Endodermal cell (in vitro differentiated cells): ENCODE data around the gene ABCD1. TPM values are rescaled to one million over a fixed set of nuclear protein-coding genes. Genes with fewer than 3 reads are reported as not detected.
A peak's percentile ranks its signal among the peaks of the same experiment; 100 is the strongest.

Source experiments
- DNase-seq: peaks from one replicate; pipeline ENCODE4 v3.0.0-alpha.2; 2017
- H3K27ac ChIP-seq: 2 replicates; pipeline ENCODE4 v1.5.1; 2013; ENCODE audit warnings: mild to moderate bottlenecking, low read depth, low read length, moderate library complexity
- H3K27me3 ChIP-seq: 2 replicates; pipeline ENCODE4 v1.6.1; 2013; ENCODE audit warnings: mild to moderate bottlenecking, low read length, moderate library complexity; ENCODE audit not compliant: insufficient read depth, control insufficient read depth, poor library complexity, severe bottlenecking
- H3K36me3 ChIP-seq: 2 replicates; pipeline ENCODE4 v1.7.0; 2013; ENCODE audit warnings: mild to moderate bottlenecking, low read length, moderate library complexity; ENCODE audit not compliant: control insufficient read depth, insufficient read depth
- H3K4me1 ChIP-seq: one replicate; pipeline ENCODE4 v1.7.0; 2013; ENCODE audit warnings: low read length; ENCODE audit not compliant: control insufficient read depth, insufficient read depth
- H3K4me3 ChIP-seq: 2 replicates; pipeline ENCODE4 v1.5.1; 2013; ENCODE audit warnings: mild to moderate bottlenecking, low read length, moderate library complexity
- H3K9ac ChIP-seq: 2 replicates; pipeline ENCODE4 v1.6.1; 2013; ENCODE audit warnings: mild to moderate bottlenecking, low read length, moderate library complexity; ENCODE audit not compliant: poor library complexity, severe bottlenecking; ENCODE audit errors: extremely low read depth
- H3K9me3 ChIP-seq: 2 replicates; pipeline ENCODE4 v1.6.1; 2013; ENCODE audit warnings: mild to moderate bottlenecking, low read length, moderate library complexity; ENCODE audit not compliant: control insufficient read depth
- H3K27ac Mint-ChIP-seq: 2 replicates; pipeline ENCODE4 v1.8.0; 2020; ENCODE audit warnings: mixed read lengths
- H3K27me3 Mint-ChIP-seq: 2 replicates; pipeline ENCODE4 v1.8.0; 2021; ENCODE audit warnings: mild to moderate bottlenecking, mixed read lengths; ENCODE audit not compliant: insufficient read depth
- H3K36me3 Mint-ChIP-seq: 2 replicates; pipeline ENCODE4 v1.8.0; 2020; ENCODE audit warnings: low read depth, mixed read lengths
- H3K4me1 Mint-ChIP-seq: 2 replicates; pipeline ENCODE4 v1.8.0; 2020; ENCODE audit warnings: mixed read lengths
- H3K4me3 Mint-ChIP-seq: 2 replicates; pipeline ENCODE4 v1.8.0; 2020; ENCODE audit warnings: mild to moderate bottlenecking, moderate library complexity, mixed read lengths
- H3K9me3 Mint-ChIP-seq: 2 replicates; pipeline ENCODE4 v1.8.0; 2020; ENCODE audit warnings: mild to moderate bottlenecking, mixed read lengths
- CTCF ChIP-seq: fragments of 200-600 bp; sonication (generic); conservative IDR thresholded peaks from 2 replicates; pipeline ENCODE4 v1.5.0; 2021; ENCODE audit warnings: antibody characterized with exemption, mild to moderate bottlenecking
- WGBS, 2 experiments: methylation state at CpG; one replicate each; pipeline versions ENCODE4 v1.1.5 to v1.1.7; 2013; ENCODE audit warnings: missing lambda C conversion rate in 2 of 2, mixed read lengths in 1 of 2; ENCODE audit not compliant: insufficient coverage in 1 of 2, insufficient read length in 1 of 2; 5-methylcytosine and 5-hydroxymethylcytosine counted together
- total RNA-seq, 2 donors: library from RNA; stranded (reverse); fragmentation: NEBNext Ultra II Directional in 1 of 2; extraction: Animal tissue kit (Norgen Biotek cat#: 25700) in 1 of 2; gene quantifications; 2 replicates in 1 of 2; 3 replicates in 1 of 2; pipeline ENCODE4 v1.2.1, GENCODE V29; 2021

ABCD1 gene
- total RNA-seq, 2 donors from 2014 or later, result 17.9 to 18.2 TPM

- H3K4me3 Mint-ChIP-seq, result peak overlapping the region; percentile 81
- no peaks in the 10 kb centered on the region for H3K9me3 ChIP-seq
- H3K27me3 Mint-ChIP-seq, result no peaks in the 10 kb centered on the region
- no peak for TF ChIP-seq CTCF
- H3K27ac Mint-ChIP-seq, result peak overlapping the region; percentile 81
- H3K27me3 ChIP-seq, result no peaks in the 10 kb centered on the region
- peak overlapping the region; percentile 71 for H3K9ac ChIP-seq
- WGBS, 2 experiments, result 53 to 71% methylated on average over 2 to 7 of the region's 7 CpGs
- no peak for DNase-seq
- H3K36me3 ChIP-seq, result peaks cover 4% of the 10 kb centered on the region
- H3K4me1 Mint-ChIP-seq, result peaks cover 7% of the 10 kb centered on the region
- peaks cover 26% of the 10 kb centered on the region for H3K36me3 Mint-ChIP-seq
- H3K4me3 ChIP-seq, result peak overlapping the region; percentile 90
- no peaks in the 10 kb centered on the region for H3K4me1 ChIP-seq
- peaks cover 60% of the 10 kb centered on the region for H3K9me3 Mint-ChIP-seq
- H3K27ac ChIP-seq, result peak overlapping the region; percentile 38
Measured at GRCh38 chrX:153793291-153793690, 68.6 kb downstream of the ABCD1 start.

Other genes with a start within 250 kb of the ABCD1 start
- 1 to 10 TPM; 1.2 to 1.6 TPM for gene BGN, start 229.9 kb upstream of the ABCD1 start, total RNA-seq
- gene ATP2B3, start 207.2 kb upstream of the ABCD1 start, total RNA-seq, result not detected
- gene CCNQ, start 125.7 kb upstream of the ABCD1 start, total RNA-seq, result 10 to 100 TPM; 17.1 to 20.8 TPM
- gene DUSP9, start 77.7 kb upstream of the ABCD1 start, total RNA-seq, result under 1 TPM; 0.18 to 0.31 TPM
- gene PNCK, start 51.0 kb upstream of the ABCD1 start, total RNA-seq, result 10 to 100 TPM in 1 of 2 donors, 1 to 10 TPM in 1; 2.8 to 12.9 TPM
- gene SLC6A8, start 36.9 kb upstream of the ABCD1 start, total RNA-seq, result 100 to 1,000 TPM in 1 of 2 donors, 10 to 100 TPM in 1; 57.6 to 121 TPM
- gene BCAP31, start 469 bp upstream of the ABCD1 start, total RNA-seq, result 100 to 1,000 TPM; 192 to 206 TPM
- gene PLXNB3, start 39.4 kb downstream of the ABCD1 start, total RNA-seq, result 1 to 10 TPM; 1.1 TPM
- not detected for gene SRPK3, start 56.2 kb downstream of the ABCD1 start, total RNA-seq
- 10 to 100 TPM; 39.5 to 45.0 TPM for gene IDH3G, start 69.5 kb downstream of the ABCD1 start, total RNA-seq
- gene SSR4, start 69.8 kb downstream of the ABCD1 start, total RNA-seq, result 100 to 1,000 TPM; 220 to 236 TPM
- gene PDZD4, start 105.7 kb downstream of the ABCD1 start, total RNA-seq, result 10 to 100 TPM; 30.1 to 68.3 TPM
- gene L1CAM, start 161.3 kb downstream of the ABCD1 start, total RNA-seq, result 10 to 100 TPM in 1 of 2 donors, 1 to 10 TPM in 1; 7.5 to 29.0 TPM
- gene AVPR2, start 179.8 kb downstream of the ABCD1 start, total RNA-seq, result not detected
- gene ARHGAP4, start 201.4 kb downstream of the ABCD1 start, total RNA-seq, result 10 to 100 TPM; 56.0 to 65.0 TPM
- gene NAA10, start 210.2 kb downstream of the ABCD1 start, total RNA-seq, result 10 to 100 TPM; 91.6 to 99.3 TPM
- gene RENBP, start 219.8 kb downstream of the ABCD1 start, total RNA-seq, result 10 to 100 TPM; 12.0 to 17.5 TPM
- gene HCFC1, start 247.0 kb downstream of the ABCD1 start, total RNA-seq, result 100 to 1,000 TPM in 1 of 2 donors, 10 to 100 TPM in 1; 93.4 to 112 TPM
- gene TMEM187, start 247.9 kb downstream of the ABCD1 start, total RNA-seq, result 1 to 10 TPM; 4.8 to 8.1 TPM